HG02759 (cell line): Measurements from ENCODE around the gene AEN.

Experiments used
- ATAC-seq: cut with Tn5 transposase; IDR thresholded peaks from one replicate; pipeline ENCODE4 v1.9.1; 2021; ENCODE audit warnings: mild to moderate bottlenecking, moderate library complexity; ENCODE audit not compliant: unreplicated experiment

AEN gene

DNA sequence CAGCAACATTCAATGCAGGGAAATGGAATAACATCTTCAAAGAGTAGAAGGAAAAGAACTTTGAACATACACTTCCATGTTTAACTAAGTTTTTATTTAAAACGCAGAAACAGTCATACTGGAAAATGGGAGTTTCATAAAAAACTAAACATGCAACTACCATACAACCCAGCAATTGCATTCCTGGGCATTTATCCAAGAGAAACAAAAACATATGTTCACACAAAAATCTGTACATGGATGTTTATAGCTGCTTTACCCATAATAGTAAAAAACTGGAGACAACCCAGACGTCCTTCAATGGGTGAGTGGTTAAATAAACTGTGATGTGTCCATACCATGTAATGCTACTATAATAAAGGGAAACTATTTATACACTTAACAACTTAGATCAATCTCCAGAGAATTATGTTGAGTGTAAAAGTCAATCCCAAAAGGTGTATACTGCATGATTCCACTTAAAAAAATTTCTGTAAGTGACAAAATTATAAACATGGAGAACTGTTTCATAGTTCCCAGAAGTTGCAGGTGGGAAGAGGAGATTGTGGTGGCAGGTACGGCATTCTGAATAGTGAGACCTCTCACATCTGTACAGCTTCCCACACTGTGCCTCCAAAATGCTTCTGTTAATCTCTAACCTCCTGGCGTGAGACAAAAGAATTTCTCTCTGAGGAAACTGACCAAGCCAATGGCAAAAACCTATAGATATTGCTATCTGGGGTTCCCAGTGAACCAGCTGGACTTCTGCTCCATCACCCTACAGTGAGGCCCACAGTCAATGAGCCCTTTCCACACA, 40.8 kb downstream of the AEN start:
- no peak for ATAC-seq

- no peak for ATAC-seq
Observed at GRCh38 chr15:88663141-88663621, 42.0 kb downstream of the AEN start.

- no peak for ATAC-seq
Observed at GRCh38 chr15:88664151-88664778, 43.1 kb downstream of the AEN start.

GRCh38 chr15:88674661-88675060, 53.5 kb downstream of the AEN start:
- no peak for ATAC-seq

DNA sequence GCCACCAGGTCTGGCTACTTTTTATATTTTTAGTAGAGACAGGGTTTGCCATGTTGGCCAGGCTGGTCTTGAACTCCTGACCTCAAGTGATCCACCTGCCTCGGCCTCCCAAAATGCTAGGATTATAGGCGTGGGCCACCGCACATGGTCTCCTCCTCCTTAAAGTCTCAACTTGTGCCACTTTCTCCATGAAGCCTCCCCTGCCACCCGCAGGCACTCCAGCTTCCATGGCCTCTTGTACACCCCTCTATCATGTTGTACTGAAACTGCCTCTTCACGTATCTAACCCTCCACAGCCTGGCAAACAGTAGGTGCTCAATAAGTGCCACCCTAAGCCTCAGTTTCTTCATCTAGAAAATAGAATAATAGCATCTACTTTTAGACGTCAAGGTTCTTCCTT, 57.6 kb downstream of the AEN start:
- no peak for ATAC-seq

DNA sequence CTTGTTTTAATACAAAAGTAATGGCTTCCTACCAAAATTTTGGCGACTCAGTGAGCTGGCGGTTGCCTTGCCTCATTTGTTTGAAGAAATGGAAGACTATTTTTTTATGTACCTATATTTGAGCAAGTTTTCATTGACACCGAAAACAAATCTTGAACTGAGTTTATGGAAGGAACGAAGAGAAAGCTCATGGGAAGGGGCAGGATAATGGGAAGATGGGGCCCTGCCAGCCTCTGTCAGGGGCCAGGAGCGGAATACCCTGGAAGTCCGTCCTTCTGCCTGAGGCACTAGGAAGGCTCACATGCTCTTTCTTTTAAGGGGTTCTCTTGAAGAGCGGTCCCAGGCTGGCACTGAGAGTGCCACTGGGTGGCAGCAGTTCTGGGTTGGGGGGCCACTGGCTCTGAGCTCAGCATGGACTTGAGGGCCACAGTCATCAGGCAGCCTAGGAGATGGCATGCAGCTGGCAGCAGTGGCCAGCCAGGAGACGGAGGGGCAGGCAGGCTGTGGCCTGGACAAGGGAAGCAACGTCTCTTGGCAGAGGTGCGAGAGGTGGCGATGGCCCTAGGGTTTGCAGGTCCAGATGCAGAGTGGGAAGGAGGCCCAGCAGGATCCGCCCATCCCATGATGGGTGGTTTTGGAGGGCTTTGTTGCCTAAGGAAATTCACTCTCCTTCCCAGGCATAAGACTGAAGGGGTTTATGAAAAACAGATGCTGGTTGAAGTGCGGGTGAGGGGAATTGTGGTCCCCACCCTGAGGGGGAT, 59.3 kb downstream of the AEN start:
- ATAC-seq, result no peak

DNA sequence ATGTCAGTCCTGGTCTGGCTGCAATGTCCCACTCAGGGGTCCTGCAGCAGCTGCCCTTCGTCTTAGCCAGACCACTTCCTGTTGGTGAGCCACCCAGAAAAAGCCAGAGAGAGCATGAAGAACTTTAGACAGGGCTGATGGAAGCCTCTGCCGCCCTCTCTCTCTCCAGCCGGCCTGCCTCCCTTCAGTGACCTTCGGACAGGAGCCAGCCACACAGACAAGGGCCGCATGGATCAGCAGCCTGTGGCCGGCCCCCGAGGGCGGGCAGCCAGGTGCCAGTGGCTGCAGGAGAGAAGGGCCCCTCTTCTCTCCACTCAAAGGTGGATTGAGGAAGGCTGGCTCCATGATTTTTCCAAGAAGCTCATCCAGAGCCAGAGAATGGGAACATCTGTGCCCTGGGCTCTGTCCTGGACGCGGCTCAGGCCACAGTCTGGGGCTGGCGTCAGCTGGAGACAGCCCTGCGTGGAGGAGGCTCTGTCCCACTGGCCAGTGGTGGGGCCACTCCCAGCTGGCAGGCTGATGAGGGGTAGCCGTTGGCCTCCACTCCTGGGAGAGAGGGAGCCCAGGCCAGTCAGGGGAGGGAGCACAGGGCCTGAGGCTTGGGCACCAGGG, 60.6 kb downstream of the AEN start:
- ATAC-seq, result no peak
